ENCODE measurements around the gene COX7A1.

The COX7A1 gene

GRCh38 chr19:36115453-36116343, 36.5 kb downstream of the COX7A1 start, which contains the start of gene TBCB:
Gene TBCB, plus strand, starts transcription at chr19:36115468. Its CDS starts 93 bp downstream, at chr19:36115561.
- in situ Hi-C loops (cut with HindIII; ENCODE audit: low sequenced_read_pairs) = no loop called here
- DNase-seq (ENCODE audit: low read depth) = no peak
- peak within 1 kb of the TSS; percentile 96 for H3K4me3 ChIP-seq (ENCODE audit: low read depth, low read length)

GRCh38 chr19:36114721-36115452, 37.4 kb downstream of the COX7A1 start, which contains the start of gene POLR2I:
Gene POLR2I, minus strand, starts transcription at chr19:36114875. Its CDS starts 19 bp downstream, at chr19:36114856.
- in situ Hi-C loops (cut with HindIII; ENCODE audit: low sequenced_read_pairs) = no loop called here
- H3K4me3 ChIP-seq (ENCODE audit: low read depth, low read length) = peak within 1 kb of the TSS; percentile 96
- DNase-seq (ENCODE audit: low read depth) = peak; percentile 100
- TF ChIP-seq, protein P1, sequence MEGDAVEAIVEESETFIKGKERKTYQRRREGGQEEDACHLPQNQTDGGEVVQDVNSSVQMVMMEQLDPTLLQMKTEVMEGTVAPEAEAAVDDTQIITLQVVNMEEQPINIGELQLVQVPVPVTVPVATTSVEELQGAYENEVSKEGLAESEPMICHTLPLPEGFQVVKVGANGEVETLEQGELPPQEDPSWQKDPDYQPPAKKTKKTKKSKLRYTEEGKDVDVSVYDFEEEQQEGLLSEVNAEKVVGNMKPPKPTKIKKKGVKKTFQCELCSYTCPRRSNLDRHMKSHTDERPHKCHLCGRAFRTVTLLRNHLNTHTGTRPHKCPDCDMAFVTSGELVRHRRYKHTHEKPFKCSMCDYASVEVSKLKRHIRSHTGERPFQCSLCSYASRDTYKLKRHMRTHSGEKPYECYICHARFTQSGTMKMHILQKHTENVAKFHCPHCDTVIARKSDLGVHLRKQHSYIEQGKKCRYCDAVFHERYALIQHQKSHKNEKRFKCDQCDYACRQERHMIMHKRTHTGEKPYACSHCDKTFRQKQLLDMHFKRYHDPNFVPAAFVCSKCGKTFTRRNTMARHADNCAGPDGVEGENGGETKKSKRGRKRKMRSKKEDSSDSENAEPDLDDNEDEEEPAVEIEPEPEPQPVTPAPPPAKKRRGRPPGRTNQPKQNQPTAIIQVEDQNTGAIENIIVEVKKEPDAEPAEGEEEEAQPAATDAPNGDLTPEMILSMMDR (IDR thresholded peaks at IDR 0.05; ENCODE audit: low read depth, low read length, missing control alignments) = no peak

More at GRCh38 chr19:36115453-36116343, 36.5 kb downstream of the COX7A1 start, which contains the start of gene TBCB:
- TF ChIP-seq, protein P1 (IDR thresholded peaks at IDR 0.05; ENCODE audit: low read depth, low read length, missing control alignments) = no peak

GRCh38 chr19:36113894-36114720, 38.1 kb downstream of the COX7A1 start:
- H3K4me3 ChIP-seq (ENCODE audit: low read depth, low read length) = peak overlapping the region; percentile 96
- DNase-seq (ENCODE audit: low read depth) = no peak
- in situ Hi-C loops (cut with HindIII; ENCODE audit: low sequenced_read_pairs) = no loop called here
- TF ChIP-seq, protein P1 (IDR thresholded peaks at IDR 0.05; ENCODE audit: low read depth, low read length, missing control alignments) = peak; percentile 27

DNA sequence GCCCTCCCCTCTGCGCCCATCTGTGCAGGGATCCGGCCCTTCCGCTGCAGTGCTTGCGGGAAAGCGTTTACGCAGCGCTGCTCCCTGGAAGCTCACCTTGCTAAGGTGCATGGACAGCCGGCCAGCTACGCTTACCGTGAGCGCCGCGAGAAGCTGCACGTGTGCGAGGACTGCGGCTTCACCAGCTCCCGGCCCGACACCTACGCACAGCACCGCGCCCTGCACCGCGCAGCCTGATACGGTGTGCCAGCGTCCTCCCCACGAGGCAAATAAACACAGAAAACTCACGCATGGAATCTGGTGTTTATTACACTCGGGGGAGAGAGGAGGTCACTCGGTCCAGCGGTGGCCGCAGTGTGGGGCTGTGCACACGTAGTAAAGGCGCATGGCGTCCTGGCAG, 38.8 kb downstream of the COX7A1 start:
- peak overlapping the region; percentile 96 for H3K4me3 ChIP-seq (ENCODE audit: low read depth, low read length)
- in situ Hi-C loops (cut with HindIII; ENCODE audit: low sequenced_read_pairs) = no loop called here
- TF ChIP-seq, protein P1 (IDR thresholded peaks at IDR 0.05; ENCODE audit: low read depth, low read length, missing control alignments) = no peak
- DNase-seq (ENCODE audit: low read depth) = no peak

DNA sequence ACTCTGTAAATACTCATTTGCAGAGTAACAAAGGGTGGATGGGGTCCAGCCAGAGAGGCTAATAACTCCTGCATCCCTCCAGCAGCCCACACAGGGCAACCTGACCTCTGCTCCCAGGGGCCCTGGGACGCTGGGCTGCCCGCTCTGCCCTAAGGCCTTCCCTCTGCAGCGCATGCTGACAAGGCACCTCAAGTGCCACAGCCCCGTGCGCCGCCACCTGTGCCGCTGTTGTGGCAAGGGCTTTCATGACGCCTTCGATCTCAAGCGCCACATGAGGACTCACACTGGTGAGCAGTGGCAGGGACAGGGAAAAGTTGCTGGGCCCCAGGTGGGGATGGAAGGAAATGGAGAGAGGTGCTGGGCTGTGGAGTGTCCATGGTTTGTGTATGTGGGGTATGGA, 39.6 kb downstream of the COX7A1 start:
- TF ChIP-seq, protein P1 (IDR thresholded peaks at IDR 0.05; ENCODE audit: low read depth, low read length, missing control alignments) = no peak
- in situ Hi-C loops (cut with HindIII; ENCODE audit: low sequenced_read_pairs) = no loop called here
- no peak overlapping the region for H3K4me3 ChIP-seq (ENCODE audit: low read depth, low read length)
- DNase-seq (ENCODE audit: low read depth) = no peak

GRCh38 chr19:36111200-36111539, 41.1 kb downstream of the COX7A1 start:
- TF ChIP-seq, protein P1 (IDR thresholded peaks at IDR 0.05; ENCODE audit: low read depth, low read length, missing control alignments) = no peak

More at GRCh38 chr19:36111200-36111539, 41.1 kb downstream of the COX7A1 start:
- DNase-seq (ENCODE audit: low read depth) = no peak
- H3K4me3 ChIP-seq (ENCODE audit: low read depth, low read length) = no peak overlapping the region
- in situ Hi-C loops (cut with HindIII; ENCODE audit: low sequenced_read_pairs) = no loop called here

Data from astrocyte of the cerebellum (primary cell).